Dermis blood vessel endothelial cell (primary cell): ENCODE data around the gene IQSEC3. TPM values are rescaled to one million over a fixed set of nuclear protein-coding genes. Genes with fewer than 3 reads are reported as not detected.

Source experiments
- DNase-seq: peaks from one replicate; pipeline ENCODE4 v3.0.0; 2010
- total RNA-seq: library from RNA; depleted of rRNA; stranded (reverse); fragments of >200 nt; gene quantifications from 2 replicates; pipeline ENCODE4 v1.2.3, GENCODE V29; 2014

IQSEC3 gene
- total RNA-seq, 1 donor from 2014 or later: under 0.01 TPM

GRCh38 chr12:220491-220890 lies 153.9 kb downstream of the IQSEC3 start:
- DNase-seq: no peak

DNA sequence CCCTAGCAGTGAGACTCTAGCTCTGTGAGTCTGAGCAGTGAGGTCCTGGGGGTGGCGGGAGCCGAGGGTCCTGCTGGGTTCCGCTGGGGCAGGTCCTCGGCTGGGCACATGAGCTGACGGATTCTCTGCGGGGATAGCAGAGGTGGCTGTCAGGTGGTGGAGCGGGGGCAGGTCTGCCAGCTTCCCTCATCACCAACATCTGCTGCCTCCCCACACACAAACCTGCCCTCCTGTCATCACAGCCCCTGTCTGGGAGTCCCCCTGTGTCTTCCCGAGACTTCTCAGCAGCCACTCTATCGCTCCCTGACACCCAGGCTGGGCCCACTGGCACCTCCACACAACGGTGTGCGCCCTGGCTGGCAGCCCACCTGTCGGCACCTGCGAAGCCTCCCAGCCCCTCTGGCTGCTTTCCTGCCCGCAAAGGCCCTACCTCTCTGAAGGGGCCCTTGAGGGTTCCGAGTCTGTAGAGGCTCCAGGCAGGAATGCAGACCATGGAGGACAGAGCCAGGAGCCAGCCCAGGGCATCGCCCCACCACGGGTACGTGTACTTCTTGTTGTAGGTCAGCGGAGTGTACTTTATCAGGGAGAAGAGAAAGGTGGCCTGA lies 154.5 kb downstream of the IQSEC3 start:
- no peak for DNase-seq

GRCh38 chr12:221736-222135 lies 155.2 kb downstream of the IQSEC3 start:
- DNase-seq: no peak

GRCh38 chr12:223841-224240 lies 157.3 kb downstream of the IQSEC3 start:
- no peak for DNase-seq

GRCh38 chr12:224330-224729 lies 157.8 kb downstream of the IQSEC3 start:
- DNase-seq: no peak

- no peak for DNase-seq
These were observed 158.4 kb downstream of the IQSEC3 start for GRCh38 chr12:225012-225411.

DNA sequence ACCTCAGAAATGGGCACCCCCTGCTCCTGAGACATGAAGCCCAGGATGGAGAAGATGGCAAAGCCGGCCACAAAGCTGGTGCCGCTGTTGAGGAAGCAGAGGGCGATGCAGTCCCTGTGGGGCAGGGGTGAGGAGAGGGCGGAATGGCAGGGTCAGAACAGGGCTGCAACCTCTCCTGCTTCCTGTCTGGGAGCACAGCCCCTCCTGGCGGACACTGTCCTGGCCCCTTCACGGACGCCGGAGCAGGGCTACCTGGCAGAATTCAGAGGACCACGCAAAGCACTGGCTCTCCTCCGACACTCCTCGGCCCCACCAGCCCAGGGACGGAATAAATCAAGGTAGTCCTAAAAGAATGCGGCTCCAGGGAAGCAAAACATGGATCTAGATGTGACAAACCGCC lies 159.8 kb downstream of the IQSEC3 start:
- no peak for DNase-seq

GRCh38 chr12:227286-227915 lies 160.8 kb downstream of the IQSEC3 start:
- DNase-seq: no peak

Other genes starting within 250 kb of the IQSEC3 start
- gene SLC6A12, start 147.4 kb downstream of the IQSEC3 start, total RNA-seq: 0.34 TPM in 1 of 2 replicates, not detected in the other
- 0.14 and 0.17 TPM in 2 replicates for gene SLC6A13, start 196.1 kb downstream of the IQSEC3 start, total RNA-seq